ENCODE data around the gene ZNF3. TPM values are rescaled to one million over a fixed set of nuclear protein-coding genes. Genes with fewer than 3 reads are reported as not detected.
A peak's percentile ranks its signal among the peaks of the same experiment; 100 is the strongest.

The ZNF3 gene
- total and polyA plus RNA-seq, 3 donors from 2014 or later = 23.4 to 27.7 (median 24.7) TPM

GRCh38 chr7:100119970-100120732 is 38.6 kb upstream of the ZNF3 start:
- TF ChIP-seq POLR2A (IDR thresholded peaks at IDR 0.05) (no peak), CTCF (IDR thresholded peaks at IDR 0.05) (no peak)
- intact Hi-C loops (cut with DNase I; ENCODE audit: low total_unique reads) = no loop called here

DNA sequence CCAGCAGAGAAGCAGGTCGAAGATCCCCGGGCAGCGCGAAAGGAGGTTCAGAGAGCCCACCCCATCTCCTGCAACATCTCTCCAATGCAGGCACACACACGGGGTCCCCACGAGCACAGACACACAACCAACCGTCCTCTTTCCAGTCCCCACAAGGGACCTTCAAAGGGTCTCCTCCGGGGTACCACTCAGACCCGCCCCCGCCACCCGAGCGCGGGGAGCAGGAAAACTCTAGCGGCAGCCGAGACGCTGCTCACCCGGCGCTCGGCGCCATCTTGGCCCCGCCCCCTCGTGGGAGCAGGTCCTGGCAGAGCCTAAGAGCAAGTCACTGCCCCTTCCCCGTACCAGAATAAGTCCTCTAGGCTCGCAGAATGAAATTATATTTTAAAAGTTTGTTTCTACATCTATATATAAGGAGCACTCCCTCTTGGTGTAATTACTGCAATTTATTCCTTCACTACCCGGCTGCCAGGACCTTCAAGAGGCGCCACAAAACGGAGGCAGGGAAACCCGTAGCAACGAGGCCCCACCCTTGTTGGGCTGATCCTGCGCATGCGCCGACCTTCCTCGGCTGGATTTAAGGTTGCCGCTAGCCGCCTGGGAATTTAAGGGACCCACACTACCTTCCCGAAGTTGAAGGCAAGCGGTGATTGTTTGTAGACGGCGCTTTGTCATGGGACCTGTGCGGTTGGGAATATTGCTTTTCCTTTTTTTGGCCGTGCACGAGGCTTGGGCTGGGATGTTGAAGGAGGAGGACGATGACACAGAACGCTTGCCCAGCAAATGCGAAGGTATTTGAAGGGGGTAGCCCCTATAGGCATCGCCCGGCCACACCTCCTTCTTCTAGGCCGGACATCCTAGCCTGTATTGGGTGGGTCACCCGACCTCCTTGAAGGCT is 37.8 kb upstream of the ZNF3 start, which contains the start of the genes CNPY4 and TAF6:
TSS of gene CNPY4 (plus strand) at position 563 of the 898 bp plus-strand sequence. CDS start at position 674, 111 bp downstream.
TSS of gene TAF6 (minus strand) at position 287 of the 898 bp plus-strand sequence. CDS start 5,149 bp downstream, outside the sequence.
- TF ChIP-seq CTCF (IDR thresholded peaks at IDR 0.05) (no peak), POLR2A (IDR thresholded peaks at IDR 0.05) (no peak)
- Histone ChIP-seq H3K4me1 (peaks cover 14% of the 10 kb centered on the region), H3K4me3 (peak within 1 kb of the TSS; percentile 66 to 73), H3K9me3 (no peaks in the 10 kb centered on the region), H3K27me3 (no peaks in the 10 kb centered on the region), H3K36me3 (ENCODE audit: low read depth, missing control alignments) (no peaks in the 10 kb centered on the region), H3K27ac (peak within 1 kb of the TSS; percentile 72 to 93)
- intact Hi-C loops (cut with DNase I; ENCODE audit: low total_unique reads) = no loop called here
- WGBS, 2 donors = 0% methylated on average over 21 to 47 of the region's 49 CpGs
- peak; percentile 97 for DNase-seq

More at GRCh38 chr7:100119970-100120732, 38.6 kb upstream of the ZNF3 start:
- Histone ChIP-seq H3K4me3 (peak overlapping the region; percentile 66 to 73), H3K36me3 (ENCODE audit: low read depth, missing control alignments) (no peaks in the 10 kb centered on the region), H3K27ac (peak overlapping the region in 1 of 2 donors; percentile 93), H3K27me3 (no peaks in the 10 kb centered on the region), H3K4me1 (peaks cover 15% of the 10 kb centered on the region), H3K9me3 (no peaks in the 10 kb centered on the region)
- WGBS, 2 donors = 8 to 13% methylated on average over 14 to 19 of the region's 19 CpGs
- peak; percentile 79 for DNase-seq

DNA sequence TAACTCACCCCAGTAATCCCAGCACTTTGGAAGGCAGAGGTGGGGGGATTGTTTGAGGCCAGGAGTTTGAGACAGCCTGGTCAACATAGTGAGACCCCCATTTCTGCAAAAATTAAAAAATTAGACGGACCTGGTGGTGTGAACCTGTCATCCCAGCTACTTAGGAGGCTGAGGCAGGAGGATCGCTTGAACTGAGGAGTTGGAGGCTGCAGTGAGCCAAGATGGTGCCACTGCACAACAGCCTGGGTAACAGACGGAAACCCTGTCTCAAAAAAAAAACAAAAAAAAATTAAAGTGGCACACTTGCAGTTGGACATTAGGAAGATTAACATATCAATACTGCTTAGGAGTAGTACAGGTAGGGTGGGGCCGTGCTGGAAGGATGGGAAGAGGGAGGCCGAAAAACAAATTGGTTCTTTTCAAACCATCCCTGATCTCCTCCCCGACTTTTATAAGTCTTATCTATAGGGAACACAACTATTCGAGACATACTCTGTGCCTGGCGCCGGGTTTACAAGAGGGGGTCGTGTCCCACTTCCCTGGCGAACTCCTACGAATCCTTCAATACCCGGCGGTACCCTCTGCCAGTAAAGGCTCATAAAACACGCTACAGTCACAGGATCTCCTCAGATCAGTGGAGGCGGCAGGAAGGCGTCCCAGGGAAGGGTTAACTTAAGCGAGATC is 37.0 kb upstream of the ZNF3 start:
- H3K27me3 ChIP-seq = no peaks in the 10 kb centered on the region
- no peaks in the 10 kb centered on the region for H3K9me3 ChIP-seq
- H3K4me3 ChIP-seq = peak overlapping the region; percentile 66 to 73
- DNase-seq = no peak
- H3K27ac ChIP-seq = peak overlapping the region in 1 of 2 donors; percentile 93
- peaks cover 12% of the 10 kb centered on the region for H3K4me1 ChIP-seq
- 12 to 15% methylated on average over 18 of the region's 18 CpGs for WGBS, 2 donors
- H3K36me3 ChIP-seq (ENCODE audit: low read depth, missing control alignments) = no peaks in the 10 kb centered on the region
- intact Hi-C loops (cut with DNase I; ENCODE audit: low total_unique reads) = no loop called here
- TF ChIP-seq POLR2A (IDR thresholded peaks at IDR 0.05) = no peak

DNA sequence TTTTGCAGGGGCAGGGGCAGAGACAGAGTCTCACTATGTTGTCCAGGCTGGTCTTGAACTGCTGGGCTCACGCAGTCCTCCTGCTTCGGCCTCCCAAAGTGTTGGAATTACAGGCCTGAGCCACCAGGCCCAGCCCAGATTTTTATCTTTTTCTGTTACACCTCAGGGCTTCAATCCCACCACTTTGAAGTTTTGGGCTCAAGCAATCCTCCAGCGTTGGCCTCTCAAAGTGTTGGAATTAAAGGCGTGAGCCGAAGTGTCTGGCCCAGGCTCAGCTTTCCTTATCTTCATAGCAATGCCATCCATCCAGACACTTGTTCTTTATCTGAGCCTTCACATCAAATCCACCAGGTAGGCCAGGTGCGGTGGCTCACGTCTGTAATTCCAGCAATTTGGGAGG is 33.5 kb upstream of the ZNF3 start:
- Histone ChIP-seq H3K36me3 (ENCODE audit: low read depth, missing control alignments) (no peaks in the 10 kb centered on the region), H3K27me3 (no peaks in the 10 kb centered on the region), H3K4me1 (peaks cover 4% of the 10 kb centered on the region), H3K9me3 (no peaks in the 10 kb centered on the region), H3K27ac (no peak overlapping the region), H3K4me3 (no peak overlapping the region)
- no peak for DNase-seq
- WGBS, 2 donors = 91% methylated on average over 7 of the region's 7 CpGs
- intact Hi-C loops (cut with DNase I; ENCODE audit: low total_unique reads) = no loop called here
- no peak for TF ChIP-seq POLR2A (IDR thresholded peaks at IDR 0.05)

GRCh38 chr7:100111914-100112313 is 30.4 kb upstream of the ZNF3 start:
- Histone ChIP-seq H3K27me3 (no peaks in the 10 kb centered on the region), H3K27ac (no peak overlapping the region), H3K36me3 (ENCODE audit: low read depth, missing control alignments) (no peaks in the 10 kb centered on the region), H3K4me3 (no peak overlapping the region), H3K4me1 (no peaks in the 10 kb centered on the region), H3K9me3 (no peaks in the 10 kb centered on the region)
- intact Hi-C loops (cut with DNase I; ENCODE audit: low total_unique reads) = no loop called here
- no peak for TF ChIP-seq CTCF (IDR thresholded peaks at IDR 0.05)
- no peak for TF ChIP-seq POLR2A (IDR thresholded peaks at IDR 0.05)
- no peak for DNase-seq
- WGBS, 2 donors = 87 to 97% methylated on average over 6 to 13 of the region's 13 CpGs

Data from testis (tissue), 3 donors.